HepG2 (cell line): Measurements from ENCODE around the gene STK38L. TPM values are rescaled to one million over a fixed set of nuclear protein-coding genes. Genes with fewer than 3 reads are reported as not detected.

Experiments used
- DR1 ChIP-seq: sonication (generic); formaldehyde crosslinking; IDR thresholded peaks from 2 replicates; pipeline ENCODE4 v1.8.0; 2021; ENCODE audit warnings: mild to moderate bottlenecking, missing genetic modification reagents, inconsistent platforms
- ELF1 ChIP-seq: sonication (generic); formaldehyde crosslinking; IDR thresholded peaks from 2 replicates; pipeline ENCODE4 v1.4.0; 2020; ENCODE audit warnings: missing genetic modification reagents
- ESRRA ChIP-seq: sonication (generic); formaldehyde crosslinking; IDR thresholded peaks from 2 replicates; pipeline ENCODE4 v1.5.1; 2020; ENCODE audit warnings: mild to moderate bottlenecking, low read depth, missing genetic modification reagents
- FOXO4 ChIP-seq: sonication (generic); formaldehyde crosslinking; conservative IDR thresholded peaks from 2 replicates; pipeline ENCODE4 v1.8.1; 2023; ENCODE audit warnings: missing genetic modification reagents
- HDAC6 ChIP-seq: fragments of 200-600 bp; sonication (generic); IDR thresholded peaks from 2 replicates; pipeline ENCODE4 v1.7.0; 2017; ENCODE audit warnings: mild to moderate bottlenecking, antibody characterized with exemption, low read length, low read depth
- MTERF4 ChIP-seq: sonication (generic); formaldehyde crosslinking; IDR thresholded peaks from 2 replicates; pipeline ENCODE4 v1.8.0; 2023; ENCODE audit warnings: mild to moderate bottlenecking, missing genetic modification reagents
- NFKBIZ ChIP-seq: IDR thresholded peaks from 2 replicates; pipeline ENCODE4 v1.6.1; 2018; ENCODE audit warnings: missing genetic modification reagents, missing compliant biosample characterization
- PATZ1 ChIP-seq: sonication (generic); formaldehyde crosslinking; IDR thresholded peaks from 2 replicates; pipeline ENCODE4 v1.4.0; 2020; ENCODE audit warnings: missing genetic modification reagents
- POLR2G ChIP-seq: fragments of 200-400 bp; formaldehyde crosslinking; IDR thresholded peaks from 2 replicates; pipeline ENCODE4 v1.6.1; 2018; ENCODE audit warnings: mild to moderate bottlenecking, low read depth, low read length, moderate library complexity
- SAFB2 ChIP-seq: sonication (generic); formaldehyde crosslinking; IDR thresholded peaks from 2 replicates; pipeline ENCODE4 v1.5.1; 2020; ENCODE audit warnings: missing genetic modification reagents, low read depth, mild to moderate bottlenecking, borderline replicate concordance
- TBX2 ChIP-seq: sonication (generic); formaldehyde crosslinking; IDR thresholded peaks from 2 replicates; pipeline ENCODE4 v1.5.0; 2020; ENCODE audit warnings: missing genetic modification reagents, mild to moderate bottlenecking, borderline replicate concordance
- TEF ChIP-seq: sonication (generic); formaldehyde crosslinking; IDR thresholded peaks from 2 replicates; pipeline ENCODE4 v1.5.0; 2020; ENCODE audit warnings: missing genetic modification reagents
- ZBTB4 ChIP-seq: sonication (generic); formaldehyde crosslinking; IDR thresholded peaks from 2 replicates; pipeline ENCODE4 v1.4.0; 2020; ENCODE audit warnings: missing genetic modification reagents, mild to moderate bottlenecking, borderline replicate concordance
- ZMAT3 ChIP-seq: sonication (generic); formaldehyde crosslinking; conservative IDR thresholded peaks from 2 replicates; pipeline ENCODE4 v1.7.0; 2021; ENCODE audit warnings: missing genetic modification reagents
- ZNF124 ChIP-seq: sonication (generic); formaldehyde crosslinking; IDR thresholded peaks from 2 replicates; pipeline ENCODE4 v1.4.0; 2020; ENCODE audit warnings: missing genetic modification reagents
- ZNF235 ChIP-seq: sonication (generic); formaldehyde crosslinking; IDR thresholded peaks from 2 replicates; pipeline ENCODE4 v1.8.1; 2023; ENCODE audit warnings: mild to moderate bottlenecking, missing genetic modification reagents, borderline replicate concordance
- ZNF512 ChIP-seq: sonication (generic); formaldehyde crosslinking; IDR thresholded peaks from 2 replicates; pipeline ENCODE4 v1.4.0; 2020; ENCODE audit warnings: mild to moderate bottlenecking, missing genetic modification reagents
- ZNF703 ChIP-seq: sonication (generic); formaldehyde crosslinking; IDR thresholded peaks from 2 replicates; pipeline ENCODE4 v1.5.1; 2020; ENCODE audit warnings: missing genetic modification reagents, mild to moderate bottlenecking, moderate library complexity, borderline replicate concordance
- ZNF746 ChIP-seq: sonication (generic); formaldehyde crosslinking; IDR thresholded peaks from 2 replicates; pipeline ENCODE4 v1.8.0; 2022; ENCODE audit warnings: mild to moderate bottlenecking, missing genetic modification reagents
- ZSCAN29 ChIP-seq: sonication (generic); formaldehyde crosslinking; conservative IDR thresholded peaks from 2 replicates; pipeline ENCODE4 v1.4.0; 2020; ENCODE audit warnings: mild to moderate bottlenecking, missing genetic modification reagents
- polyA plus RNA-seq, 8 experiments: library from polyadenylated mRNA; depleted of rRNA in 3 of 8; stranded (reverse) in 7 of 8; unstranded in 1 of 8; fragments of >200 nt; fragmentation: Illumina TruSeq in 4 of 8; extraction: Trizol in 4 of 8; gene quantifications; 2 replicates each; pipeline versions ENCODE4 v1.2.1 to v1.2.3, GENCODE V29; 2011 to 2016; ENCODE audit warnings: low read depth in 4 of 8, missing spikeins in 1 of 8, mixed read lengths in 1 of 8; ENCODE audit not compliant: insufficient read depth in 1 of 8
- total RNA-seq, 5 experiments: library from RNA; depleted of rRNA; stranded (reverse); fragments of >200 nt; fragmentation: Illumina TruSeq; extraction: Trizol; gene quantifications; 2 replicates each; pipeline ENCODE4 v1.2.3, GENCODE V29; 2016; ENCODE audit warnings: low read depth in 1 of 5

The STK38L gene
- total and polyA plus RNA-seq, 2 of the 13 experiments (the other 11 are each of a cell fraction or from before 2014, with no cell fraction given) = 6.1 to 26.4 TPM

GRCh38 chr12:27226407-27226929, 17.6 kb upstream of the STK38L start (continued):
- TF ChIP-seq ESRRA (CRISPR knock-in tag) (no peak), ZNF703 (CRISPR knock-in tag) (no peak), TEF (CRISPR knock-in tag) (no peak), NFKBIZ (no peak), DR1 (CRISPR knock-in tag) (no peak), ZBTB4 (CRISPR knock-in tag) (no peak), ZNF235 (CRISPR knock-in tag) (no peak), TBX2 (CRISPR knock-in tag) (peak; percentile 19; the same call in 1 of the 2 replicates), FOXO4 (CRISPR knock-in tag) (no peak), SAFB2 (CRISPR knock-in tag) (no peak), PATZ1 (CRISPR knock-in tag) (no peak), ZNF746 (CRISPR knock-in tag) (no peak), ZSCAN29 (CRISPR knock-in tag) (no peak), ZNF512 (no peak), MTERF4 (no peak), HDAC6 (no peak), ZNF124 (CRISPR knock-in tag) (no peak), ELF1 (CRISPR knock-in tag) (0 out of 2 replicates have a peak, but pooled peaks have one; percentile 34), POLR2G (no peak), ZMAT3 (CRISPR knock-in tag) (no peak)
